GM23338 (cell line): ENCODE data around the gene CNIH3. TPM values are rescaled to one million over a fixed set of nuclear protein-coding genes. Genes with fewer than 3 reads are reported as not detected.

Source experiments
- ATAC-seq: fragments of 200-7000 bp; cut with Tn5 transposase; 3 replicates; pipeline ENCODE4 v1.9.1; 2020
- DNase-seq: peaks from one replicate; pipeline ENCODE4 v3.0.0-alpha.2; 2015; ENCODE audit warnings: low spot score
- H2AFZ ChIP-seq: fragments of 200-600 bp; sonication (generic); 2 replicates; pipeline ENCODE4 v1.8.0; 2016; ENCODE audit warnings: antibody characterized with exemption, mild to moderate bottlenecking, moderate library complexity
- H3F3A ChIP-seq: fragments of 200-600 bp; sonication (generic); replicated peaks from 2 replicates; pipeline ENCODE4 v1.8.0; 2017; ENCODE audit warnings: antibody characterized with exemption, mixed run types, low read depth
- H3K27ac ChIP-seq: fragments of 200-600 bp; sonication (generic); 2 replicates; pipeline ENCODE4 v1.6.1; 2016; ENCODE audit warnings: low read depth
- H3K27me3 ChIP-seq: fragments of 200-600 bp; sonication (generic); 2 replicates; pipeline ENCODE4 v1.8.0; 2016; ENCODE audit warnings: mild to moderate bottlenecking, mixed run types, moderate library complexity; ENCODE audit not compliant: insufficient read depth
- H3K36me3 ChIP-seq: fragments of 200-600 bp; sonication (generic); 2 replicates; pipeline ENCODE4 v1.8.0; 2016; ENCODE audit warnings: mild to moderate bottlenecking; ENCODE audit not compliant: insufficient read depth
- H3K4me1 ChIP-seq: fragments of 200-600 bp; sonication (generic); 2 replicates; pipeline ENCODE4 v1.8.0; 2016; ENCODE audit warnings: mild to moderate bottlenecking, moderate library complexity; ENCODE audit not compliant: insufficient read depth
- H3K4me2 ChIP-seq: fragments of 200-600 bp; sonication (generic); 2 replicates; pipeline ENCODE4 v1.7.1; 2017; ENCODE audit warnings: mixed run types
- H3K4me3 ChIP-seq: fragments of 200-600 bp; sonication (generic); 2 replicates; pipeline ENCODE4 v1.6.1; 2016; ENCODE audit warnings: mixed run types
- H3K79me2 ChIP-seq: fragments of 200-600 bp; sonication (generic); replicated peaks from 2 replicates; pipeline ENCODE4 v1.8.0; 2017; ENCODE audit warnings: mild to moderate bottlenecking; ENCODE audit not compliant: insufficient read depth
- H3K9me2 ChIP-seq: fragments of 200-600 bp; sonication (generic); 2 replicates; pipeline ENCODE4 v1.8.0; 2017; ENCODE audit not compliant: insufficient read depth
- H4K20me1 ChIP-seq: fragments of 200-600 bp; sonication (generic); replicated peaks from 2 replicates; pipeline ENCODE4 v1.8.0; 2017; ENCODE audit warnings: mild to moderate bottlenecking; ENCODE audit not compliant: insufficient read depth
- H3K27ac Mint-ChIP-seq: 2 replicates; pipeline ENCODE4 v1.8.0; 2020; ENCODE audit warnings: inconsistent platforms, mild to moderate bottlenecking, moderate library complexity, mixed read lengths
- H3K27me3 Mint-ChIP-seq: 3 replicates; pipeline ENCODE4 v1.8.0; 2022; ENCODE audit warnings: low read depth, mild to moderate bottlenecking, moderate library complexity, mixed read lengths, inconsistent platforms; ENCODE audit not compliant: insufficient read depth, poor library complexity
- H3K36me3 Mint-ChIP-seq: 3 replicates; pipeline ENCODE4 v1.8.0; 2021; ENCODE audit warnings: low read depth, mild to moderate bottlenecking, inconsistent platforms, moderate library complexity, mixed read lengths
- H3K4me1 Mint-ChIP-seq: 3 replicates; pipeline ENCODE4 v1.8.0; 2020; ENCODE audit warnings: mild to moderate bottlenecking, inconsistent platforms, mixed read lengths
- H3K4me3 Mint-ChIP-seq: 3 replicates; pipeline ENCODE4 v1.8.0; 2021; ENCODE audit warnings: moderate library complexity, mild to moderate bottlenecking, inconsistent platforms, mixed read lengths
- H3K9me3 Mint-ChIP-seq: 3 replicates; pipeline ENCODE4 v1.8.0; 2020; ENCODE audit warnings: moderate library complexity, mild to moderate bottlenecking, inconsistent platforms, mixed read lengths
- CREB1 ChIP-seq: fragments of 250-450 bp; sonication (Bioruptor Pico); IDR thresholded peaks from 2 replicates; pipeline ENCODE4 v1.5.0; 2020; ENCODE audit warnings: low read depth, mild to moderate bottlenecking, moderate library complexity
- EZH2 ChIP-seq: fragments of 200-600 bp; sonication (generic); IDR thresholded peaks from one replicate; pipeline ENCODE4 v1.8.0; 2017; ENCODE audit warnings: antibody characterized with exemption, mild to moderate bottlenecking, low read depth; ENCODE audit not compliant: unreplicated experiment
- EZH2phosphoT487 ChIP-seq: fragments of 200-600 bp; sonication (generic); IDR thresholded peaks from one replicate; pipeline ENCODE4 v1.8.1; 2018; ENCODE audit warnings: antibody characterized with exemption; ENCODE audit not compliant: unreplicated experiment
- JUNB ChIP-seq: IDR thresholded peaks from one replicate; pipeline ENCODE4 v1.6.1; 2016; ENCODE audit warnings: antibody characterized with exemption; ENCODE audit not compliant: unreplicated experiment
- NANOG ChIP-seq: IDR thresholded peaks from 2 replicates; pipeline ENCODE4 v1.6.1; 2016; ENCODE audit warnings: antibody characterized with exemption, borderline replicate concordance
- STAT1 ChIP-seq: IDR thresholded peaks from one replicate; pipeline ENCODE4 v1.6.1; 2016; ENCODE audit warnings: antibody characterized with exemption; ENCODE audit not compliant: unreplicated experiment
- polyA plus RNA-seq: library from polyadenylated mRNA; unstranded; fragments of >200 nt; fragmentation: Nextera tagmentation; extraction: Ambion mirVana; gene quantifications from 2 replicates; pipeline ENCODE4 v1.2.1, GENCODE V29; 2016
- total RNA-seq: library from RNA; depleted of rRNA; stranded (reverse); fragments of >200 nt; shearing (Covaris generic); gene quantifications from 2 replicates; pipeline ENCODE4 v1.2.3, GENCODE V29; 2014
- TF ChIP-seq, protein P1 (sequence below): IDR thresholded peaks from one replicate; pipeline ENCODE4 v1.6.1; 2018; ENCODE audit warnings: antibody characterized with exemption; ENCODE audit not compliant: unreplicated experiment
- TF ChIP-seq, protein P2 (sequence below), 2 experiments: fragments of 200-600 bp in 1 of 2; sonication (generic) in 1 of 2; conservative IDR thresholded peaks; 2 replicates each; pipeline versions ENCODE4 v1.5.1 to v1.6.1; 2016 to 2017; ENCODE audit warnings: antibody characterized with exemption in 2 of 2, low read depth in 2 of 2, mild to moderate bottlenecking in 2 of 2, moderate library complexity in 1 of 2

The CNIH3 gene
- total and polyA plus RNA-seq, 2 experiments from 2014 or later = 3.6 to 5.1 TPM

DNA sequence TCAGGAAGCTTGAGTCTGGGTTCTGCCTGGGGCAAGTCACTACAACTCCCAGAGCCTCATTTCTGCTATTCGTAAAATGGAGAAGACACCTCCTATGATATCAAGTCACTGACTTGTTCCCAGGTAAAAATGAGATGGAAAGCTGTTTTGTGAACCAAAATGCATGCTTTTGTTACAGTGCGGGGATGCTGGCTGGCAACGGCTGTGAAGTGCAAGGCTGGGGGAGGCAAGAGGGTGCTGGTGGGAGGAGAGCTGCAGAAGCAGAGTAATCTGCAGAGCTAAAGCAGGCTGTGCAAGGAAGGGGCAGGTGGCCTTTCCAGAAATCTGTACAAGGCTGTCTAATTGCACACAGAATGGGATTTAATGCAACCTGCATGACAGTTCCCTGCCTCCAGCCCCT is 150.9 kb downstream of the CNIH3 start (continued):
- TF ChIP-seq, protein P1, sequence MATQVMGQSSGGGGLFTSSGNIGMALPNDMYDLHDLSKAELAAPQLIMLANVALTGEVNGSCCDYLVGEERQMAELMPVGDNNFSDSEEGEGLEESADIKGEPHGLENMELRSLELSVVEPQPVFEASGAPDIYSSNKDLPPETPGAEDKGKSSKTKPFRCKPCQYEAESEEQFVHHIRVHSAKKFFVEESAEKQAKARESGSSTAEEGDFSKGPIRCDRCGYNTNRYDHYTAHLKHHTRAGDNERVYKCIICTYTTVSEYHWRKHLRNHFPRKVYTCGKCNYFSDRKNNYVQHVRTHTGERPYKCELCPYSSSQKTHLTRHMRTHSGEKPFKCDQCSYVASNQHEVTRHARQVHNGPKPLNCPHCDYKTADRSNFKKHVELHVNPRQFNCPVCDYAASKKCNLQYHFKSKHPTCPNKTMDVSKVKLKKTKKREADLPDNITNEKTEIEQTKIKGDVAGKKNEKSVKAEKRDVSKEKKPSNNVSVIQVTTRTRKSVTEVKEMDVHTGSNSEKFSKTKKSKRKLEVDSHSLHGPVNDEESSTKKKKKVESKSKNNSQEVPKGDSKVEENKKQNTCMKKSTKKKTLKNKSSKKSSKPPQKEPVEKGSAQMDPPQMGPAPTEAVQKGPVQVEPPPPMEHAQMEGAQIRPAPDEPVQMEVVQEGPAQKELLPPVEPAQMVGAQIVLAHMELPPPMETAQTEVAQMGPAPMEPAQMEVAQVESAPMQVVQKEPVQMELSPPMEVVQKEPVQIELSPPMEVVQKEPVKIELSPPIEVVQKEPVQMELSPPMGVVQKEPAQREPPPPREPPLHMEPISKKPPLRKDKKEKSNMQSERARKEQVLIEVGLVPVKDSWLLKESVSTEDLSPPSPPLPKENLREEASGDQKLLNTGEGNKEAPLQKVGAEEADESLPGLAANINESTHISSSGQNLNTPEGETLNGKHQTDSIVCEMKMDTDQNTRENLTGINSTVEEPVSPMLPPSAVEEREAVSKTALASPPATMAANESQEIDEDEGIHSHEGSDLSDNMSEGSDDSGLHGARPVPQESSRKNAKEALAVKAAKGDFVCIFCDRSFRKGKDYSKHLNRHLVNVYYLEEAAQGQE = no peak

DNA sequence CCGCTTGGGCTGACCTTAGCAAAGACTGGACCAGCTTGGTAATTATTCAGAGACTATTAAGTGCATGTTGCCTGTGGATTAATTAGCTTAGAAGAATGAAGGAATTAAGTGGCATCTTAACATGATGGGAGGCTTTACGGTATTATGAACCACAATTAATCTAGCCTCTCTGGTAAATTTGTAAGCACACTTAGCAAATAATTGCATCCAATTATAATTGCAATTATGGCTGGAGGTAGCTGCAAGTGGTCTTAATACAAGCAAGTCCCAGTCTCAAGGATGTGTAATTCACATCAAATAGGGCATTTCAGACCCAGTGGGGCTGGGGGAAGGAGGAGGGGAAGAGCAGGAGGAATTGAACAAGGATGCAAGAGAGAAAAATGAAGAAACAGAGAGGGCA is 151.6 kb downstream of the CNIH3 start:
- H3K4me3 ChIP-seq = no peak overlapping the region
- no peaks in the 10 kb centered on the region for H3K36me3 Mint-ChIP-seq
- H3K4me3 Mint-ChIP-seq = no peak overlapping the region
- H3K4me1 ChIP-seq = peaks cover 14% of the 10 kb centered on the region
- H2AFZ ChIP-seq = no peak overlapping the region
- TF ChIP-seq CREB1 (CRISPR knock-in tag) = no peak
- TF ChIP-seq, protein P2, sequence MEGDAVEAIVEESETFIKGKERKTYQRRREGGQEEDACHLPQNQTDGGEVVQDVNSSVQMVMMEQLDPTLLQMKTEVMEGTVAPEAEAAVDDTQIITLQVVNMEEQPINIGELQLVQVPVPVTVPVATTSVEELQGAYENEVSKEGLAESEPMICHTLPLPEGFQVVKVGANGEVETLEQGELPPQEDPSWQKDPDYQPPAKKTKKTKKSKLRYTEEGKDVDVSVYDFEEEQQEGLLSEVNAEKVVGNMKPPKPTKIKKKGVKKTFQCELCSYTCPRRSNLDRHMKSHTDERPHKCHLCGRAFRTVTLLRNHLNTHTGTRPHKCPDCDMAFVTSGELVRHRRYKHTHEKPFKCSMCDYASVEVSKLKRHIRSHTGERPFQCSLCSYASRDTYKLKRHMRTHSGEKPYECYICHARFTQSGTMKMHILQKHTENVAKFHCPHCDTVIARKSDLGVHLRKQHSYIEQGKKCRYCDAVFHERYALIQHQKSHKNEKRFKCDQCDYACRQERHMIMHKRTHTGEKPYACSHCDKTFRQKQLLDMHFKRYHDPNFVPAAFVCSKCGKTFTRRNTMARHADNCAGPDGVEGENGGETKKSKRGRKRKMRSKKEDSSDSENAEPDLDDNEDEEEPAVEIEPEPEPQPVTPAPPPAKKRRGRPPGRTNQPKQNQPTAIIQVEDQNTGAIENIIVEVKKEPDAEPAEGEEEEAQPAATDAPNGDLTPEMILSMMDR (conservative IDR thresholded peaks at IDR 0.05; ENCODE audit: low read depth in 2 of 2) = no peak
- TF ChIP-seq NANOG = no peak
- TF ChIP-seq EZH2phosphoT487 = no peak
- no peak for TF ChIP-seq JUNB
- peaks cover 16% of the 10 kb centered on the region for H3K4me1 Mint-ChIP-seq
- no peaks in the 10 kb centered on the region for H3K79me2 ChIP-seq
- H3K27ac ChIP-seq = no peak overlapping the region
- no peaks in the 10 kb centered on the region for H3K9me3 Mint-ChIP-seq
- H3K4me2 ChIP-seq = no peak overlapping the region
- H4K20me1 ChIP-seq = no peaks in the 10 kb centered on the region
- DNase-seq (no peak), ATAC-seq (no peak)
- H3K27me3 Mint-ChIP-seq = peaks cover 7% of the 10 kb centered on the region
- no peaks in the 10 kb centered on the region for H3K27me3 ChIP-seq
- no peak overlapping the region for H3K27ac Mint-ChIP-seq
- H3F3A ChIP-seq = no peaks in the 10 kb centered on the region
- H3K9me2 ChIP-seq = peaks cover 9% of the 10 kb centered on the region; the same call in 1 of the 2 replicates
- no peaks in the 10 kb centered on the region for H3K36me3 ChIP-seq

DNA sequence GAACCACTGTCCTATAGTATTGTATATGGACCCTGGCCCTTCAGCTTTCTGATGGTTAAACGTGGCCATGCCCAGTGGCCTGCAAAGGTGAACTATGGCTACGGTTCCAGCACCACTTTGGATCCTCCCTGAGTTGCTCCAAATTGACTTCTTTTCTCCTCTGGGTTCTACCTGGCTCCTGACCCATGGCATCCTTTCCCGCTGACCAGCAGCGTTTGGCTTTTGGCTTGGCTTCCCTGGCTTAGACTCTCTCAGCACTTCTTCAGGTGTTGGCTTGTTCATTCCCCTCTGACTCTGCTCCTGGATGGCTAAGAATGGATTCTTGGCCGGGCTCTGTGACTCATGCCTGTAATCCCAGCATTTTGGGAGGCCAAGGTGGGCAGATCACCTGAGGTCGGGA is 152.9 kb downstream of the CNIH3 start:
- Histone ChIP-seq H3K27me3 (no peaks in the 10 kb centered on the region), H2AFZ (no peak overlapping the region), H3K9me2 (peaks cover 9% of the 10 kb centered on the region; the same call in 1 of the 2 replicates), H3K4me1 (peaks cover 14% of the 10 kb centered on the region), H3K79me2 (no peaks in the 10 kb centered on the region), H3K4me2 (no peak overlapping the region), H3K36me3 (no peaks in the 10 kb centered on the region), H4K20me1 (no peaks in the 10 kb centered on the region), H3K4me3 (no peak overlapping the region), H3K27ac (no peak overlapping the region), H3F3A (no peaks in the 10 kb centered on the region)
- ATAC-seq = no peak
- Mint-ChIP-seq H3K4me1 (peaks cover 16% of the 10 kb centered on the region), H3K9me3 (no peaks in the 10 kb centered on the region), H3K27ac (no peak overlapping the region), H3K4me3 (no peak overlapping the region), H3K36me3 (no peaks in the 10 kb centered on the region), H3K27me3 (peaks cover 4% of the 10 kb centered on the region)
- no peak for DNase-seq
- TF ChIP-seq EZH2 (no peak), STAT1 (no peak), JUNB (no peak), NANOG (no peak)
- TF ChIP-seq, protein P1 = no peak
